T-cell (primary cell): ENCODE measurements around the gene TELO2. TPM values are rescaled to one million over a fixed set of nuclear protein-coding genes. Genes with fewer than 3 reads are reported as not detected.

Experiments used
- ATAC-seq, 4 experiments: fragments of 200-7000 bp in 3 of 4; fragments of 150-1000 bp in 1 of 4; cut with Tn5 transposase; replicated peaks in 1 of 4; 1 replicate in 3 of 4; 2 replicates in 1 of 4; pipeline ENCODE4 v1.10.0; 2021; ENCODE audit warnings: moderate library complexity in 3 of 4, mild to moderate bottlenecking in 2 of 4, moderate number of reproducible peaks in 1 of 4
- CTCF ChIA-PET, 2 donors: fragments of 300-600 bp; sonication (Branson Sonifier 250); formaldehyde crosslinking; loops; one replicate each; lab custom pipeline; 2022; ENCODE audit warnings: antibody characterized with exemption in 2 of 2; lab: Charles Lee
- POLR2A ChIA-PET, 2 donors: fragments of 300-600 bp; sonication (Branson Sonifier 250); formaldehyde crosslinking; loops; one replicate each; lab custom pipeline; 2022; ENCODE audit warnings: antibody characterized with exemption in 2 of 2; lab: Charles Lee
- DNase-seq, 35 experiments: peaks; one replicate each; pipeline versions ENCODE4 v3.0.0 to v3.0.0-alpha.2; 2013 to 2023
- H3K27ac ChIP-seq: one replicate; pipeline ENCODE4 v1.5.1; 2013; ENCODE audit warnings: low read length
- H3K27me3 ChIP-seq, 2 experiments: replicated peaks in 1 of 2; 1 replicate in 1 of 2; 2 replicates in 1 of 2; pipeline versions ENCODE4 v1.6.1 to v1.7.0; 2013; ENCODE audit warnings: low read length in 1 of 2, mixed read lengths in 1 of 2; ENCODE audit not compliant: control insufficient read depth in 2 of 2, insufficient read depth in 2 of 2; ENCODE audit errors: extremely low read depth in 1 of 2
- H3K36me3 ChIP-seq, 2 donors: 1 replicate in 1 of 2; 2 replicates in 1 of 2; pipeline versions ENCODE4 v1.6.1 to v1.7.0; 2013; ENCODE audit warnings: low read length in 1 of 2; ENCODE audit not compliant: control insufficient read depth in 2 of 2, insufficient read depth in 1 of 2; ENCODE audit errors: extremely low read depth in 1 of 2
- H3K4me1 ChIP-seq, 2 experiments: 1 replicate in 1 of 2; 2 replicates in 1 of 2; pipeline versions ENCODE4 v1.6.1 to v1.7.0; 2013; ENCODE audit warnings: low read length in 2 of 2, mixed read lengths in 1 of 2; ENCODE audit not compliant: insufficient read depth in 2 of 2, control insufficient read depth in 1 of 2; ENCODE audit errors: extremely low read depth in 1 of 2
- H3K4me3 ChIP-seq, 2 donors: 1 replicate in 1 of 2; 2 replicates in 1 of 2; pipeline versions ENCODE4 v1.5.1 to v1.7.0; 2013; ENCODE audit warnings: mild to moderate bottlenecking in 2 of 2, low read length in 1 of 2, moderate library complexity in 1 of 2; ENCODE audit not compliant: control insufficient read depth in 1 of 2; ENCODE audit errors: extremely low read depth in 1 of 2
- H3K9me3 ChIP-seq: 2 replicates; pipeline ENCODE4 v1.7.0; 2013
- H3K27ac Mint-ChIP-seq, 2 donors: one replicate each; pipeline ENCODE4 v1.8.0; 2020 to 2021; ENCODE audit warnings: mild to moderate bottlenecking in 2 of 2, mixed read lengths in 2 of 2
- H3K27me3 Mint-ChIP-seq, 2 donors: one replicate each; pipeline ENCODE4 v1.8.0; 2021 to 2022; ENCODE audit warnings: mixed read lengths in 2 of 2
- H3K36me3 Mint-ChIP-seq: one replicate; pipeline ENCODE4 v1.8.0; 2021; ENCODE audit warnings: mixed read lengths
- H3K4me1 Mint-ChIP-seq, 3 donors: one replicate each; pipeline ENCODE4 v1.8.0; 2020 to 2022; ENCODE audit warnings: mixed read lengths in 3 of 3, mild to moderate bottlenecking in 1 of 3
- H3K4me3 Mint-ChIP-seq, 3 donors: one replicate each; pipeline ENCODE4 v1.8.0; 2020 to 2022; ENCODE audit warnings: mild to moderate bottlenecking in 3 of 3, mixed read lengths in 3 of 3, moderate library complexity in 3 of 3
- H3K9me3 Mint-ChIP-seq, 3 donors: one replicate each; pipeline ENCODE4 v1.8.0; 2020 to 2022; ENCODE audit warnings: mixed read lengths in 3 of 3
- WGBS: methylation state at CpG from one replicate; pipeline ENCODE4 v1.1.5; 2013; ENCODE audit warnings: missing lambda C conversion rate; ENCODE audit not compliant: insufficient coverage; 5-methylcytosine and 5-hydroxymethylcytosine counted together
- total RNA-seq, 35 experiments: library from RNA in 6 of 35; stranded (reverse) in 6 of 35; fragments of 120-200 nt in 1 of 35; gene quantifications; one replicate each; pipeline versions ENCODE4 v1.2.1 to v1.2.4 and lab custom pipeline; 2013 to 2026

TELO2 gene
- total RNA-seq, 5 donors from 2014 or later (not counting 1 experiment from before 2014, with no cell fraction given) = 36.0 to 73.0 (median 56.1) TPM

GRCh38 chr16:1495889-1496262 lies 2.7 kb downstream of the TELO2 start:
- no peaks in the 10 kb centered on the region for H3K9me3 Mint-ChIP-seq
- H3K36me3 Mint-ChIP-seq = peaks cover 11% of the 10 kb centered on the region
- ChIA-PET CTCF (no interaction called here), POLR2A (no interaction called here)
- Histone ChIP-seq H3K4me3 (no peak overlapping the region), H3K27me3 (no peaks in the 10 kb centered on the region), H3K9me3 (no peaks in the 10 kb centered on the region), H3K27ac (no peak overlapping the region), H3K4me1 (peaks cover 12 to 25% of the 10 kb centered on the region in 2 experiments), H3K36me3 (peaks cover 24 to 31% of the 10 kb centered on the region in 2 donors)
- peaks cover 12 to 19% (median 18%) of the 10 kb centered on the region in 3 donors for H3K4me1 Mint-ChIP-seq
- H3K27me3 Mint-ChIP-seq = no peaks in the 10 kb centered on the region
- H3K4me3 Mint-ChIP-seq = peak overlapping the region in 1 of 3 donors; percentile 47
- DNase-seq (no peak), ATAC-seq (no peak)
- 95% methylated on average over 25 of the region's 25 CpGs for WGBS
- H3K27ac Mint-ChIP-seq = no peak overlapping the region

GRCh38 chr16:1496464-1496863 lies 3.3 kb downstream of the TELO2 start:
- peaks cover 12 to 19% (median 17%) of the 10 kb centered on the region in 3 donors for H3K4me1 Mint-ChIP-seq
- H3K27me3 Mint-ChIP-seq = no peaks in the 10 kb centered on the region
- H3K4me1 ChIP-seq = peaks cover 12 to 25% of the 10 kb centered on the region in 2 experiments
- no peaks in the 10 kb centered on the region for H3K9me3 ChIP-seq
- peak overlapping the region in 1 of 3 donors; percentile 24 for H3K4me3 Mint-ChIP-seq
- no peak overlapping the region for H3K27ac Mint-ChIP-seq
- H3K36me3 Mint-ChIP-seq = peaks cover 11% of the 10 kb centered on the region
- DNase-seq = no peak
- H3K36me3 ChIP-seq = peaks cover 27 to 35% of the 10 kb centered on the region in 2 donors
- POLR2A ChIA-PET = no interaction called here
- no peaks in the 10 kb centered on the region for H3K27me3 ChIP-seq
- CTCF ChIA-PET = no interaction called here
- H3K27ac ChIP-seq = no peak overlapping the region
- H3K9me3 Mint-ChIP-seq = no peaks in the 10 kb centered on the region
- 92% methylated on average over 18 of the region's 25 CpGs for WGBS
- ATAC-seq = no peak
- no peak overlapping the region for H3K4me3 ChIP-seq

DNA sequence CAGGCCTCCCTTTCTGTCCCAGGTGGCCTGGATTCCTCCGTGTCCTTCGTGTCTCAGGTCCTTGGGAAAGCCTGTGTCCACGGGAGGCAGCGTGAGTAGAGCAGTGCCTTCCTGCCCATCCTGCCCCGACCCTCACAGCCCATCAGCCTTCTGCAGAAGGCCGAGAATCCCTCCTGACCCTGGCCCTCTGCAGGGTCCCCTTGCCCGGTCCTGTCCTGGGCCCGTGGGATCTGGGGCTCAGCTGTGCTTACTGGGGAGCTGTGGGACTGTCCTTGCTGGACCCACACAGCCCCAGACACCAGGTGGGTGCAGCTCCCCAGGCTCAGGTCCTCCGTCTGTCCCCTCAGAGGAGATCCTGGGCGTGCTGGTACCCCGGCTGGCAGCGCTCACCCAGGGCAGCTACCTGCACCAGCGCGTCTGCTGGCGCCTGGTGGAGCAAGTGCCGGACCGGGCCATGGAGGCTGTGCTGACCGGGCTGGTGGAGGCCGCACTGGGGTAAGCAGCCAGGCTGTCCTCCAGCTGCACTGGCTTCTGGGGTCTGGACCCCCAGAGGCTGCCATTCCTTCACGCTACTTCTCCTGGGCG lies 3.9 kb downstream of the TELO2 start:
- CTCF ChIA-PET = no interaction called here
- H3K36me3 ChIP-seq = peaks cover 27 to 41% of the 10 kb centered on the region in 2 donors
- Mint-ChIP-seq H3K27me3 (no peaks in the 10 kb centered on the region), H3K4me3 (no peak overlapping the region), H3K4me1 (peaks cover 12 to 18% (median 16%) of the 10 kb centered on the region in 3 donors), H3K9me3 (no peaks in the 10 kb centered on the region), H3K27ac (no peak overlapping the region), H3K36me3 (peaks cover 11% of the 10 kb centered on the region)
- H3K4me3 ChIP-seq = no peak overlapping the region
- POLR2A ChIA-PET = no interaction called here
- DNase-seq = no peak
- no peak for ATAC-seq
- H3K4me1 ChIP-seq = peaks cover 12 to 24% of the 10 kb centered on the region in 2 experiments
- H3K9me3 ChIP-seq = no peaks in the 10 kb centered on the region
- no peak overlapping the region for H3K27ac ChIP-seq
- H3K27me3 ChIP-seq = no peaks in the 10 kb centered on the region
- 97% methylated on average over 20 of the region's 21 CpGs for WGBS

GRCh38 chr16:1498899-1499676 lies 5.9 kb downstream of the TELO2 start:
- peaks cover 20% of the 10 kb centered on the region for H3K36me3 Mint-ChIP-seq
- Histone ChIP-seq H3K9me3 (no peaks in the 10 kb centered on the region), H3K27ac (no peak overlapping the region), H3K27me3 (no peaks in the 10 kb centered on the region), H3K4me1 (peaks cover under 1 to 9% of the 10 kb centered on the region in 2 experiments), H3K4me3 (no peak overlapping the region), H3K36me3 (peaks cover 37 to 53% of the 10 kb centered on the region in 2 donors)
- peaks cover 2 to 8% (median 4%) of the 10 kb centered on the region in 3 donors for H3K4me1 Mint-ChIP-seq
- CTCF ChIA-PET = no interaction called here
- POLR2A ChIA-PET = interaction anchor here in 1 of 2 donors (0.6 kb wide), 1 partner anchor 177 kb away, joined by 3 read pairs; no protein-coding TSS in a partner anchor
- H3K27ac Mint-ChIP-seq = no peak overlapping the region
- no peak for ATAC-seq
- DNase-seq = no peak
- 96% methylated on average over 23 of the region's 35 CpGs for WGBS
- H3K9me3 Mint-ChIP-seq = no peaks in the 10 kb centered on the region
- no peaks in the 10 kb centered on the region for H3K27me3 Mint-ChIP-seq
- no peak overlapping the region for H3K4me3 Mint-ChIP-seq

GRCh38 chr16:1499756-1500464 lies 6.8 kb downstream of the TELO2 start:
- WGBS = 93% methylated on average over 36 of the region's 36 CpGs
- peaks cover 0 to under 1% of the 10 kb centered on the region in 2 experiments for H3K4me1 ChIP-seq
- H3K27ac Mint-ChIP-seq = no peak overlapping the region
- H3K4me3 Mint-ChIP-seq = no peak overlapping the region
- no peaks in the 10 kb centered on the region for H3K27me3 ChIP-seq
- ATAC-seq (no peak), DNase-seq (no peak)
- peaks cover 33 to 47% of the 10 kb centered on the region in 2 donors for H3K36me3 ChIP-seq
- H3K27me3 Mint-ChIP-seq = no peaks in the 10 kb centered on the region
- H3K9me3 Mint-ChIP-seq = no peaks in the 10 kb centered on the region
- no peak overlapping the region for H3K4me3 ChIP-seq
- H3K27ac ChIP-seq = no peak overlapping the region
- H3K36me3 Mint-ChIP-seq = peaks cover 20% of the 10 kb centered on the region
- peaks cover under 1 to 8% (median 2%) of the 10 kb centered on the region in 3 donors for H3K4me1 Mint-ChIP-seq
- CTCF ChIA-PET = no interaction called here
- no peaks in the 10 kb centered on the region for H3K9me3 ChIP-seq
- POLR2A ChIA-PET = no interaction called here

- no peaks in the 10 kb centered on the region for H3K27me3 ChIP-seq
- ATAC-seq (no peak), DNase-seq (no peak)
- H3K9me3 ChIP-seq = no peaks in the 10 kb centered on the region
- no peak overlapping the region for H3K4me3 ChIP-seq
- Mint-ChIP-seq H3K4me1 (peaks cover 0 to 8% (median 2%) of the 10 kb centered on the region in 3 donors), H3K27ac (no peak overlapping the region), H3K27me3 (no peaks in the 10 kb centered on the region), H3K4me3 (no peak overlapping the region), H3K36me3 (peaks cover 20% of the 10 kb centered on the region), H3K9me3 (no peaks in the 10 kb centered on the region)
- ChIA-PET POLR2A (no interaction called here), CTCF (no interaction called here)
- 96% methylated on average over 43 of the region's 44 CpGs for WGBS
- H3K36me3 ChIP-seq = peaks cover 29 to 47% of the 10 kb centered on the region in 2 donors
- H3K27ac ChIP-seq = no peak overlapping the region
- H3K4me1 ChIP-seq = no peaks in the 10 kb centered on the region
These were observed 7.4 kb downstream of the TELO2 start for GRCh38 chr16:1500465-1501150.
